SU-DHL-6 (cell line): ENCODE results near the gene SAP25.
"Not testable (repeated sequence)": the region's sequence is repeated elsewhere in the genome, so short reads cannot be mapped to it uniquely, and the experiment has no call there.

Experiments
- H2AFZ ChIP-seq: fragments of 200-600 bp; sonication (generic); 2 replicates; pipeline ENCODE4 v1.6.1; 2014; ENCODE audit warnings: low read depth, mild to moderate bottlenecking, moderate library complexity, mixed read lengths, antibody characterized with exemption, low read length; ENCODE audit not compliant: severe bottlenecking
- H3F3A ChIP-seq: fragments of 200-600 bp; shearing (Covaris generic); 2 replicates; pipeline ENCODE4 v1.6.0; 2016; ENCODE audit warnings: antibody characterized with exemption, mild to moderate bottlenecking; ENCODE audit not compliant: insufficient read depth
- H3K27ac ChIP-seq: fragments of 200-600 bp; sonication (generic); 2 replicates; pipeline ENCODE4 v1.5.1; 2016; ENCODE audit warnings: low read depth, mild to moderate bottlenecking, low read length, moderate library complexity, mixed read lengths
- H3K27me3 ChIP-seq: fragments of 200-600 bp; sonication (generic), shearing (Covaris generic); 2 replicates; pipeline ENCODE4 v1.6.0; 2014; ENCODE audit warnings: mild to moderate bottlenecking, low read length
- H3K36me3 ChIP-seq: fragments of 200-600 bp; sonication (generic); 2 replicates; pipeline ENCODE4 v1.6.1; 2014; ENCODE audit warnings: mild to moderate bottlenecking, low read length, mixed read lengths
- H3K4me2 ChIP-seq: fragments of 300-600, 200-600 bp; shearing (Covaris generic), sonication (generic); 2 replicates; pipeline ENCODE4 v1.6.0; 2014; ENCODE audit warnings: low read length, low read depth, mild to moderate bottlenecking; ENCODE audit not compliant: poor library complexity, severe bottlenecking
- H3K4me3 ChIP-seq: fragments of 200-600 bp; sonication (generic); 2 replicates; pipeline ENCODE4 v1.5.1; 2014; ENCODE audit warnings: antibody characterized with exemption, low read length, mild to moderate bottlenecking, mixed read lengths; ENCODE audit not compliant: insufficient read depth, poor library complexity, severe bottlenecking
- H3K79me2 ChIP-seq: fragments of 200-600 bp; sonication (generic); 2 replicates; pipeline ENCODE4 v1.6.1; 2014; ENCODE audit warnings: mild to moderate bottlenecking, low read length, moderate library complexity; ENCODE audit not compliant: insufficient read depth
- H3K9ac ChIP-seq: fragments of 200-600 bp; sonication (generic); 2 replicates; pipeline ENCODE4 v1.7.0; 2014; ENCODE audit warnings: mild to moderate bottlenecking, low read length
- H3K9me2 ChIP-seq: fragments of 200-600 bp; sonication (generic); replicated peaks from 2 replicates; pipeline ENCODE4 v1.6.1; 2014; ENCODE audit warnings: low read length; ENCODE audit not compliant: insufficient read depth
- H3K9me3 ChIP-seq: fragments of 200-600 bp; sonication (generic); 2 replicates; pipeline ENCODE4 v1.6.1; 2014; ENCODE audit warnings: low read length, mixed read lengths; ENCODE audit not compliant: insufficient read depth
- H4K20me1 ChIP-seq: fragments of 200-600 bp; sonication (generic); 2 replicates; pipeline ENCODE4 v1.6.1; 2014; ENCODE audit warnings: low read depth, mild to moderate bottlenecking, antibody characterized with exemption, low read length, moderate library complexity, mixed read lengths
- EZH2phosphoT487 ChIP-seq: fragments of 200-600 bp; sonication (generic), shearing (Covaris generic); conservative IDR thresholded peaks from 2 replicates; pipeline ENCODE4 v1.6.1; 2018; ENCODE audit warnings: mild to moderate bottlenecking, antibody characterized with exemption, low read length, moderate library complexity, mixed read lengths
- TF ChIP-seq, protein P1 (sequence below): fragments of 200-600 bp; sonication (generic); IDR thresholded peaks from one replicate; pipeline ENCODE4 v1.5.1; 2017; ENCODE audit warnings: antibody characterized with exemption, mild to moderate bottlenecking, low read length, moderate library complexity; ENCODE audit not compliant: insufficient read depth, poor library complexity, severe bottlenecking

The SAP25 gene

DNA sequence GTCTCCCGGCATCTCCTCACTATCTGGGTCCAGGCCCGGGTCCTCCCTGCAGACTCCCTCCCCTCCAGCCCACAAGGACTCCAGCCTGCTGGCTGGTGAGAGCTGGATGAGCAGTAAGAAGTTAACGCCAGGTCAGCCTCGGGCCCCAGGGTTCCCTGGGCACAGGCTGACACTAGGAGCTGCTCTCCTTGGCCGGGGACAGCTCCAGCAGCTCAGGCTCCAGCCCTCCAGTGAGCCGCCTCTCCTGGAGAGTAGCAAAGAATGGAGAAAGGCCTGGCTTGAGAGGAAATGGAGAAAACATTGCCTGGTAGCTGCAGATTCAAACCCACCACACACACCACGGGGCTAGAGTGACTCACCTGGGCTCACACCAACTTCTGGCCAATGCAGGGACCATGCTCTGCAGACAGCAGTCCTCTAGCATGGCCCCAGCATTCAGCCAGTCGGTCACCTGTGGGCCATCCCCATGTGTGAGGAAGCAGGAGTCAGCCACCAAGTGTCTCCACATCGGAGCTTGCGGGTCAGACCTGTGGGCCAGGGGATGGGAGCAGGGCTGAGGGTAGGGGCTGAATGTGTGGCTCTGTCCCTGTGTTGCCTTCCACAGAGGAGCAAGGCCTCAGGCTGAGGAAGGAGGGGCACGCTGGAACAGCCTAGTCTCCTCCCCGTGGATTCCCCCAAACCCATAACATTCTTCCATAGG is 6.5 kb downstream of the SAP25 start:
- Histone ChIP-seq H3K9ac (no peak overlapping the region), H3K4me2 (no peak overlapping the region), H3K36me3 (no peaks in the 10 kb centered on the region), H3K27ac (no peak overlapping the region), H4K20me1 (no peaks in the 10 kb centered on the region), H3K27me3 (no peaks in the 10 kb centered on the region), H3K79me2 (no peaks in the 10 kb centered on the region), H3F3A (no peaks in the 10 kb centered on the region), H3K9me3 (no peaks in the 10 kb centered on the region), H3K4me3 (no peak overlapping the region), H2AFZ (no peak overlapping the region), H3K9me2 (no peaks in the 10 kb centered on the region)
- TF ChIP-seq, protein P1, sequence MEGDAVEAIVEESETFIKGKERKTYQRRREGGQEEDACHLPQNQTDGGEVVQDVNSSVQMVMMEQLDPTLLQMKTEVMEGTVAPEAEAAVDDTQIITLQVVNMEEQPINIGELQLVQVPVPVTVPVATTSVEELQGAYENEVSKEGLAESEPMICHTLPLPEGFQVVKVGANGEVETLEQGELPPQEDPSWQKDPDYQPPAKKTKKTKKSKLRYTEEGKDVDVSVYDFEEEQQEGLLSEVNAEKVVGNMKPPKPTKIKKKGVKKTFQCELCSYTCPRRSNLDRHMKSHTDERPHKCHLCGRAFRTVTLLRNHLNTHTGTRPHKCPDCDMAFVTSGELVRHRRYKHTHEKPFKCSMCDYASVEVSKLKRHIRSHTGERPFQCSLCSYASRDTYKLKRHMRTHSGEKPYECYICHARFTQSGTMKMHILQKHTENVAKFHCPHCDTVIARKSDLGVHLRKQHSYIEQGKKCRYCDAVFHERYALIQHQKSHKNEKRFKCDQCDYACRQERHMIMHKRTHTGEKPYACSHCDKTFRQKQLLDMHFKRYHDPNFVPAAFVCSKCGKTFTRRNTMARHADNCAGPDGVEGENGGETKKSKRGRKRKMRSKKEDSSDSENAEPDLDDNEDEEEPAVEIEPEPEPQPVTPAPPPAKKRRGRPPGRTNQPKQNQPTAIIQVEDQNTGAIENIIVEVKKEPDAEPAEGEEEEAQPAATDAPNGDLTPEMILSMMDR, result no peak
- TF ChIP-seq EZH2phosphoT487, result no peak

DNA sequence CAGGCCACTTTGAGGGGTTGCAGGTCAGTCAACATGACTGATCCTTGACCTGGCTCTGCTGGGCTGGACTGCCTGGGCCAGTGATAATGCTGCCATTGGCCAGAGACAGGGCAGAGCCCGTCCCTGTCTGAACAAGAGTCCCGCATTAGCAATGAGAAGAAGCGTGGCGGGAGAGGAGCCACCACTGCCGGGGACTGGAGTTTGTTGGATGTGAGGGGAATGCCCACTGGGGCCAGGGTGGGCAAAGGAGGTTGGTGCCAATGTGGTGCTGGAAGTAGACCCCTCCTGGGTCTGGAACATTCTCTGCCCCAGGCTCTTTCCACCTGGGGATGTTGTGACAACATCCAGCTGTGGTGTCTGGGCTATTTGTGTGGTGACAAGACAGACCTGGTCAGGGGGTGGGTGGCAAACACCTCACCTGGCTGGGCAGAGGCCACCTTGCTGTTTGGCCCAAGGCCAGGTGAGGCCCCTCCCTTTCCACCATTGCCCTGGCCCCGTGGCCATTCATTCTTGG is 7.6 kb downstream of the SAP25 start:
- Histone ChIP-seq H3K9me2 (no peaks in the 10 kb centered on the region), H3K9ac (no peak overlapping the region), H3K27ac (no peak overlapping the region), H3F3A (no peaks in the 10 kb centered on the region), H3K9me3 (no peaks in the 10 kb centered on the region), H3K36me3 (no peaks in the 10 kb centered on the region), H3K79me2 (no peaks in the 10 kb centered on the region), H3K27me3 (no peaks in the 10 kb centered on the region), H4K20me1 (no peaks in the 10 kb centered on the region), H3K4me3 (no peak overlapping the region), H2AFZ (no peak overlapping the region), H3K4me2 (no peak overlapping the region)
- TF ChIP-seq EZH2phosphoT487, result no peak
- TF ChIP-seq, protein P1, result no peak

DNA sequence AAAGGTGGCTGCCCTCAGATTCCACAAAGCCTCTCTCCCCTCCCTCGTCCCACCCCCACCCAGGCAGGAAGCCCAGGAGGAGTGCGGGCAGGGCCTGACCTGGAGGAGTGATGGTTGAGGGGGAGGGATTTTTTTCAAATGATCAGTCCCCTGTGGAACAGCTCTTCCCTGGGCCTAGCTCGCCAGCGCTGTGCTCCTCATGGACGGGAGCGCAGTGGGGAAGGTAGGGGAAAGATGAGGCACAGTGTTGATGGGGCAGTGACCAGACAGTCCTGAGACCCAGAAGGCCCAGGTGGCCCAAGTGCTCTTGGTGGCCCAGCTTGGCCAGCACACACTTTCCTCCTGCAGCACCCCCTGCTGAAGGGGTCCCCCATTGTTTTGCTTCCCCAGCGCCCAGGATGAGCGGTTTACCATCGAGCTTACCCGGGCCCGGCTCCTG is 8.5 kb downstream of the SAP25 start:
- Histone ChIP-seq H3K36me3 (no peaks in the 10 kb centered on the region), H3K9me2 (no peaks in the 10 kb centered on the region), H3K27ac (no peak overlapping the region), H3K9ac (no peak overlapping the region), H3K27me3 (no peaks in the 10 kb centered on the region), H3K79me2 (no peaks in the 10 kb centered on the region), H4K20me1 (no peaks in the 10 kb centered on the region), H3F3A (no peaks in the 10 kb centered on the region), H2AFZ (no peak overlapping the region), H3K9me3 (no peaks in the 10 kb centered on the region), H3K4me2 (no peak overlapping the region), H3K4me3 (no peak overlapping the region)
- TF ChIP-seq, protein P1, result no peak
- TF ChIP-seq EZH2phosphoT487, result no peak

GRCh38 chr7:100564405-100564804 is 9.3 kb downstream of the SAP25 start:
- not testable (repeated sequence) for H4K20me1 ChIP-seq, H3K79me2 ChIP-seq, H3K4me3 ChIP-seq, H3K27me3 ChIP-seq, H3K9ac ChIP-seq, H3K36me3 ChIP-seq, H3K27ac ChIP-seq, H3K9me2 ChIP-seq, H2AFZ ChIP-seq, H3K4me2 ChIP-seq, H3K9me3 ChIP-seq, H3F3A ChIP-seq
